HG03159 (cell line): ENCODE measurements around the gene ITPA.

Source experiments
- ATAC-seq: cut with Tn5 transposase; IDR thresholded peaks from one replicate; pipeline ENCODE4 v1.9.1; 2021; ENCODE audit warnings: mild to moderate bottlenecking, moderate library complexity; ENCODE audit not compliant: unreplicated experiment

The ITPA gene

GRCh38 chr20:3242172-3242692, 32.9 kb downstream of the ITPA start:
- ATAC-seq: no peak

DNA sequence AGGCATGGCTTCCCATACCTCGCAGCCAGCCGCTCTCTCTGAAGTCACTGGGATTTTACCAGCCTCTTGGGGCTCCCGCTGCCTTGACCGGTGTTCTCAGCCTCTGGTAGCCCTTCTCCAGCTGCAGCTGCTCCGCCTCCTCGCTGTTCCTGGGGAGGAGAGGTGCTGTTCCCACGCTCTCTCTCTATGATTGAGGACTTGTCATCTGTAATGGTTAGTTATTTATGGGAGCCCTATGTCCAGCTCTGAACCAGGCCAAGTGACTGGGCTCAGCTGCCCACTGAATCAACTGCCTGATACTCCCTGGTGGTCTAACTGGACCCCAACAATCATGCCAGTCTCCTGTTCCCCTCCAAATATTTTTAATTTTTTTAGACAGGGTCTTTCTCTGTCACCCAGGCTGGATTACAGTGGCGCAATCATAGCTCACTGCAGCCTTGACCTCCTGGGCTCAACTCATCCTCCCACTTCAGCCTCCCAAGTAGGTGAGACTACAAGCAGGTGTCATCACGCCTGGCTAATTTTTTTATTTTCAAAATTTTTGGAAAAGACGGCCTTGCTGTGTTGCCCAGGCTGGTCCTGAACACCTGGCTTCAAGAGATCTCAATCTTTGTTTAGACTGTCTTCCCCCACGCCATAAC, 34.5 kb downstream of the ITPA start:
- no peak for ATAC-seq

- no peak for ATAC-seq
Observed at GRCh38 chr20:3244613-3245012, 35.3 kb downstream of the ITPA start.

DNA sequence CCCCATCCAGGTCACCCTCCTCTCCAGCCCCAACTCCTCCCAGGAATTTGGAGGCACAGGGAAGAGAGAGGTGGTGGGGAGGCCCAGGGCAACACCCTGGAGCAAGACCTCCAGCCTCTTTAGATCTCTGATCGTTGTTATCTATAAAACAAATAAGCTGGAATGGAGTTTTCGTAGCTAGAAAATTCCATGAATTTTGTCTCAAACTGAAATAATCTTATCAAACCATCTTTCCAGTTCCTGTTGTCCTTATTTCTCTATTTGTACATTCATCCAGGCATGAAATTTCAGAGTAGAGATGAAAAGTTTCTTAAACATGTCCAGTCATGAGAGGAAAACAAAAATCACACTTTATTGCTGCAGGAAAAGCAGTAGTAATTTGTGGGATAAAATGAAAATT, 35.9 kb downstream of the ITPA start:
- ATAC-seq: no peak

GRCh38 chr20:3245711-3246110, 36.4 kb downstream of the ITPA start:
- ATAC-seq: no peak

- no peak for ATAC-seq
Observed at GRCh38 chr20:3246682-3247081, 37.4 kb downstream of the ITPA start.

DNA sequence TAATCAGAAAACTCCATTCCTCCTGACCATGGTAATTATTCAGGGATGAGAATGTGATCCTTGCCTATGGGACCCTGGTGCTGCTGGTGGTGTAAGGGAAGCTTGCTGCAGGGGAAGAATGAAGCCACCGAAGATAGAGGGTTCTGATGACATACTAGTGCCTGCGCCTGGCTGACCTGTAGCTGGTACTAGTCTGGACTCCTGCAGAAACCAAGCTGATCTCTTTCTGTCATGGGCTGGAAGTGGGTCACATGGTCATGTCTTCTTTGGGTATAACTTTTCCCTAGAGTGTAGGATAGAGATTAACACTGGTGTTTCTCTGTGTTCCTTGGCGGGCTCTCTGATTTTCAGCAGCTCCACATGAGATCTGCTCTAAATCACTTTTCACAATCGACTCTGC, 38.3 kb downstream of the ITPA start:
- no peak for ATAC-seq

- ATAC-seq: no peak
Observed at GRCh38 chr20:3248167-3248992, 39.1 kb downstream of the ITPA start.

- ATAC-seq: no peak
Observed at GRCh38 chr20:3248993-3249347, 39.7 kb downstream of the ITPA start.

- ATAC-seq: no peak
Observed at GRCh38 chr20:3250091-3250504, 40.8 kb downstream of the ITPA start.

DNA sequence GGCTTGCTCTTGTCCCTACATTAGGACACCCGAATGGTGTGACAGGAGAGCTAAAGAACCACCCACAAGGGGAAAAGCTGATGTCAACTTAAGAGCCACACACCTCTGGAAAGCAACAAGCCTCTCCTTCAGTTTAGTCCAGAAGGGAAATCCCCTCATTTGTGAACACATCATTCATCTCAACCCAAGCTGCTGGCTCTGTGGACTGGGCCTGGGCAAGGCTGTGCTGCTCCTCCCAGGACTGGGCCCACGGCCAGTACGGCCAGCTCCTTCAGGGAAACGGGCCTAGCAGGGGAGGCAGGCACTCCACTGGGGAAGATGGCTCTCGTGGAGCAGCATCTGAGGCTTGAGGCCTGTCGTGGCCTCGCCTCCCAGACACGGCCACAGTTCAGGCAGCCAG, 42.5 kb downstream of the ITPA start:
- no peak for ATAC-seq

- ATAC-seq: no peak
Observed at GRCh38 chr20:3255728-3256127, 46.4 kb downstream of the ITPA start.

GRCh38 chr20:3258429-3258828, 49.1 kb downstream of the ITPA start:
- ATAC-seq: no peak

- no peak for ATAC-seq
Observed at GRCh38 chr20:3262566-3262965, 53.3 kb downstream of the ITPA start.

DNA sequence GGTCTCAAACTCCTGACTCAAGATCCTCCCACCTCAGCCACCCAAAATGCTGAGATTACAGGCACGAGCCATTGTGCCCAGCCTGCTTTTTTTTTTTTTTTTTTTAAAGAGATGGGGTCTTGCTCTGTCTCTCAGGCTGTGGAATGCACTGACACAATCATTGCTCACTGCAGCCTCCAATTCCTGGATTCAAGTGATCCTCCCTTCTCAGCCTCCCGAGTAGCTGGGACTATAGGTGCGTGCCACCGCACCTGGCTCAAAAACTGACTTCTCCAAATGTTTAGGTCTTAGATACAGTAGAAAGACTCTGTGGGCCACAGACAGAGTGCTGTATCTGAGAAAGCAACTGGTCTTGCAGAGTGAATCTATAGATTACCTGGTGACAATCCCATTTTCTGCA, 60.8 kb downstream of the ITPA start:
- ATAC-seq: no peak

- ATAC-seq: no peak
Observed at GRCh38 chr20:3273371-3273770, 64.1 kb downstream of the ITPA start.
